Measurements from ENCODE around the gene RTRAF.

GRCh38 chr14:51977075-51977474 lies 12.3 kb upstream of the RTRAF start:
- TF ChIP-seq CTCF (IDR thresholded peaks at IDR 0.05; ENCODE audit: low read depth, low read length, missing input control) = no peak
- no peak for TF ChIP-seq GABPA (IDR thresholded peaks at IDR 0.05 in 1 of 2, conservative IDR thresholded peaks at IDR 0.05 in 1 of 2)
- no peak for TF ChIP-seq YY1 (IDR thresholded peaks at IDR 0.05)
- no peak for TF ChIP-seq MAX (IDR thresholded peaks at IDR 0.05)
- TF ChIP-seq SP1 (IDR thresholded peaks at IDR 0.05) = no peak
- TF ChIP-seq RAD21 (IDR thresholded peaks at IDR 0.05) = no peak
